ENCODE data around the gene SECISBP2L.
"Not testable (repeated sequence)": the region's sequence is repeated elsewhere in the genome, so short reads cannot be mapped to it uniquely, and the experiment has no call there.

The SECISBP2L gene

DNA sequence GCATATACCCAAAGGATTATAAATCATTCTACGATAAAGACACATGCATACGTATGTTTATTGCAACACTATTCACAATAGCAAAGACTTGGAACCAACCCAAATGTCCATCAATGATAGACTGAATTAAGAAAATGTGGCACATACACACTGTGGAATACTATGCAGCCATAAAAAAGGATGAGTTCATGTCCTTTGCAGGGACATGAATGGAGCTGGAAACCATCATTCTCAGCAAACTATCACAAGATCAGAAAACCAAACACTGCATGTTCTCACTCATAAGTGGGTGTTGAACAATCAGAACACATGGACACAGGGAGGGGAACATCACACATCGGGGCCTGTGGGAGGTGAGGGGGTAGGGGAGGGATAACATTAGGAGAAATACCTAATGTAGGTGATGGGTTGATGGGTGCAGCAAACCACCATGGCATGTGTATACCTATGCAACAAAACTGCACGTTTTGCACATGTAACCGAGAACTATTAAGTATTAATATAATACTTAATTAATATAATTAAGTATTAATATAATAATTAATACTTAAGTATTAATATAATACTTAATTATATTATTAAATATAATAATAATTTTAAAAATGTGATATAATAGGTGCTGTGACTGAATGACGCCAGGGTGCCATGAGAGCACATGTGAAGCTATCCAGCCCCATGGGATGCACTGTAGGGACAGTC is 28.5 kb upstream of the SECISBP2L start:
- not testable (repeated sequence) for H3K4me3 ChIP-seq (ENCODE audit: low read depth in 1 of 2, low read length in 2 of 2); H3K9me3 ChIP-seq (ENCODE audit: low read length); H3K9ac ChIP-seq (ENCODE audit: low read length); H3K36me3 ChIP-seq (ENCODE audit: insufficient read depth, low read length); H3K27me3 ChIP-seq (ENCODE audit: control insufficient read depth in 1 of 2, insufficient read depth in 2 of 2, low read length in 2 of 2); H3K4me1 ChIP-seq (ENCODE audit: insufficient read depth, low read length); H3K27ac ChIP-seq (ENCODE audit: low read depth, low read length)

DNA sequence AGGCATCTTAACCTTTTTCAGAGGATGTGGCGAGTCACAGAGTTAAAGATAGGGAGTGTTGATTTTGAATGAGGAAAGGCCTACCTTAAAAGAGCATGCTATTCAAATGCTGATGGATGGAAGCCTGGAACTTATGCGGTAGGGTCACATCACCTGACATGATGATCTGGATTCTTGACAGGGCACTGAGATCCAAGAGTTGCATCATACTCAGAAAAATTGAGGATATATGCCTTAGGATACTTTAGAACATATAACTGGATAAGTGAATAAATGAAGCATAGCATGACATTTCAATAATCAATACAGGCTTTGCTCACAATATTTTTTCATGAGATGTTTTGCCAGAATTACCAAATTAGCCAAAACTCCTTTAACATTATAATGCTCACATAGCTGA is 20.1 kb upstream of the SECISBP2L start:
- H3K9me3 ChIP-seq (ENCODE audit: low read length), result no peaks in the 10 kb centered on the region
- H3K9ac ChIP-seq (ENCODE audit: low read length), result no peak overlapping the region
- H3K36me3 ChIP-seq (ENCODE audit: insufficient read depth, low read length), result no peaks in the 10 kb centered on the region
- no peaks in the 10 kb centered on the region for H3K27me3 ChIP-seq (ENCODE audit: control insufficient read depth in 1 of 2, insufficient read depth in 2 of 2, low read length in 2 of 2)
- H3K27ac ChIP-seq (ENCODE audit: low read depth, low read length), result no peak overlapping the region
- no peak overlapping the region for H3K4me3 ChIP-seq (ENCODE audit: low read depth in 1 of 2, low read length in 2 of 2)
- no peaks in the 10 kb centered on the region for H3K4me1 ChIP-seq (ENCODE audit: insufficient read depth, low read length)

DNA sequence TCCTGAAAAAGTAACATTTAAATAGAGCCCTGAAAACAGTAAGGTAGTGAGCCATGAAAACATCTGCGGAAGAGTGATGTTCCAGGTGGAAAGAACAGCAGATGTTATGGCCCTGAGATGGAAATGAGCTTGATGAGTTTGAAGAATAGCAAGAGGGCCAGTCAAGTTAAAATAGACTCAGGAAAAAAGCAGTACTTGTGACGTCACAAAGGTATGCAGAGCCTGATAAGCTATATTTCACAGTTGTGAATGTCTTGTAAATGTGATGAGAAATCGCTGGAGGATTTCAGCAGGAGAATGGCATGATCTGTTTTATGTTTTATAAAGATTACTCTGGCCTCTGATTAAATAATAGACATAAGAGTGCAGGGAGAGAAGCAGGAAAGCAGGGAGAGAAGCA is 18.6 kb upstream of the SECISBP2L start:
- no peaks in the 10 kb centered on the region for H3K9me3 ChIP-seq (ENCODE audit: low read length)
- no peak overlapping the region for H3K9ac ChIP-seq (ENCODE audit: low read length)
- no peaks in the 10 kb centered on the region for H3K36me3 ChIP-seq (ENCODE audit: insufficient read depth, low read length)
- no peak overlapping the region for H3K4me3 ChIP-seq (ENCODE audit: low read depth in 1 of 2, low read length in 2 of 2)
- H3K4me1 ChIP-seq (ENCODE audit: insufficient read depth, low read length), result no peaks in the 10 kb centered on the region
- H3K27ac ChIP-seq (ENCODE audit: low read depth, low read length), result no peak overlapping the region
- no peaks in the 10 kb centered on the region for H3K27me3 ChIP-seq (ENCODE audit: control insufficient read depth in 1 of 2, insufficient read depth in 2 of 2, low read length in 2 of 2)

DNA sequence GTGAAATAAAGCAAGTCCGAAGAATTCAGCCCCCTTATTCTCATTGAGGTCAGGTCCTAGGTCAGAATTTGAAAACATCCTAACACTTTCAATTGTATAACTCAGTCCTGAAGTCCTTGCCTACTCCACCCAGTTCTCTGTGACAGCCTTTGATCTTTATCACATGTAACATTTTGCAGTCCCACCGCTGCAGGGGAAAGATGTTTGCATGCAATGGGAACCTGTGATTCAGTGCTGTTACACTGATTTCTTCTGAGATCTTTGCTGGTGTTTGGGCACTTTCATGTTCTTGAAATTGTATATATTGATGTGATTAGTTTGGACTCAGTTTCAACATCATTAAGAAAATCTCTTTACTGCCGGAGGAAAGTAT is 18.0 kb upstream of the SECISBP2L start:
- H3K27me3 ChIP-seq (ENCODE audit: control insufficient read depth in 1 of 2, insufficient read depth in 2 of 2, low read length in 2 of 2), result no peaks in the 10 kb centered on the region
- H3K9ac ChIP-seq (ENCODE audit: low read length), result no peak overlapping the region
- H3K9me3 ChIP-seq (ENCODE audit: low read length), result no peaks in the 10 kb centered on the region
- no peak overlapping the region for H3K27ac ChIP-seq (ENCODE audit: low read depth, low read length)
- no peak overlapping the region for H3K4me3 ChIP-seq (ENCODE audit: low read depth in 1 of 2, low read length in 2 of 2)
- no peaks in the 10 kb centered on the region for H3K36me3 ChIP-seq (ENCODE audit: insufficient read depth, low read length)
- H3K4me1 ChIP-seq (ENCODE audit: insufficient read depth, low read length), result no peaks in the 10 kb centered on the region

DNA sequence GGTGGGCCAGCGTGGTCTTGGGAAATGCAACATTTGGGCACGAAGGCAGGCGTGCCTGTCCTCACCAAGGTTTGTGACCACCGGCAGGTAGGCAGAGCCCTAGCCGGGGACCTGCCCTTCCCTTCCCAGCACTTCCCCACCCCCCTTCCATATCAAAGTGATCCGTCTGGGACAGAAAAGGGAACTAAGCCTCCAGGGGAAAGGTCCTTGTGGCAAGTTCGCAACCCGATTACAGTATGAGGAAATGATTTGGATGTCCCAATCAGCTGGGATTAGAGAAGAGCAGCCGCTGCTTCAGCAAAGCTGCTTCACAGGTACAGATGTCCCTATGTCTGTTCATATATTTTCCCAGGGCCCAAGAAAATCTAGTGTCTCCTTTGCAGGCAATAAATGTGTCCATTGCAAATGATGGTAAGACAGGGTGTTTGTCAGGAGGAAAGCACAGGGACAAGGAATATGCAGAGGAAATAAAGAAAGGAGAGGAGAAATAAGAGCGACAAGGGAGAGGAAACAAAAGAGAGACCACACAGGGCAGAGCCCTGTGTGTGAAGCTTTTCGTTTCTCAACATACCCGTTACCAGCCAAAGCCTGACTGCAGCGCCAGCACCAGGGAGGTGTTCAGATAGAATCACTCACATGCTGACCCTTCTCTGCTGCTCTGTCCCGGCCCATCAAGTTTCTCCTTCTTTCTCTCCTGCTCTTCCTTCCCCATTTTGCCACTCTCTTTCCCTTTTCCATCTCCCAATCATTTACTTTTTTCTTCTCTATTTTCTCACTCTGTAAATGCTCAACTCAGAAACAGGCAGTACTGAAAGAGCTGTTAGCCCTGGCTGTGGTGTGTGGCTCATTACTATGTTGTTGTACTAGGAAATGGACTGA is 17.4 kb upstream of the SECISBP2L start:
- Histone ChIP-seq H3K4me3 (ENCODE audit: low read depth in 1 of 2, low read length in 2 of 2) (no peak overlapping the region), H3K27me3 (ENCODE audit: control insufficient read depth in 1 of 2, insufficient read depth in 2 of 2, low read length in 2 of 2) (no peaks in the 10 kb centered on the region), H3K36me3 (ENCODE audit: insufficient read depth, low read length) (no peaks in the 10 kb centered on the region), H3K9ac (ENCODE audit: low read length) (no peak overlapping the region), H3K27ac (ENCODE audit: low read depth, low read length) (no peak overlapping the region), H3K9me3 (ENCODE audit: low read length) (no peaks in the 10 kb centered on the region), H3K4me1 (ENCODE audit: insufficient read depth, low read length) (no peaks in the 10 kb centered on the region)

DNA sequence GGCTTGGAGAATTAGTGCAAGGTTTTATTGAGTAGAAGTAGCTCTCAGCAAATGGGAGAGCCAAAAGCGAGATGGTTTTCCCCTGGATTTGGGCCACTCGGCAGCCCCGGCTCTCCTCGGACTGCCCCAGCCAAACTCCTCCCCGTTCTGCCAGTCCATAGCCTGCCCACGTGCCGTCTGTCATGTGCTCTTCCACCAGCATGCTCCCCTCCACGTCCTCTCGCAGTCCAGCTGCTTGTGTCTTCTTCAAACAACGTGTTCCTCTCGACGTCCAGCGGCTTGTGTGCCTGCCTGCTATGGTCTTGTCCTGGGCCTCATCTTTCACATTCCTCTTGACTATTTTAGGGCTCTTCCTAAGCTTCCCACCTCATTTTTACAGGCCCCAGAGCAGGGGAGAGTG is 16.7 kb upstream of the SECISBP2L start:
- Histone ChIP-seq H3K9ac (ENCODE audit: low read length) (no peak overlapping the region), H3K9me3 (ENCODE audit: low read length) (no peaks in the 10 kb centered on the region), H3K36me3 (ENCODE audit: insufficient read depth, low read length) (no peaks in the 10 kb centered on the region), H3K27me3 (ENCODE audit: control insufficient read depth in 1 of 2, insufficient read depth in 2 of 2, low read length in 2 of 2) (no peaks in the 10 kb centered on the region), H3K4me3 (ENCODE audit: low read depth in 1 of 2, low read length in 2 of 2) (no peak overlapping the region), H3K27ac (ENCODE audit: low read depth, low read length) (no peak overlapping the region), H3K4me1 (ENCODE audit: insufficient read depth, low read length) (no peaks in the 10 kb centered on the region)

DNA sequence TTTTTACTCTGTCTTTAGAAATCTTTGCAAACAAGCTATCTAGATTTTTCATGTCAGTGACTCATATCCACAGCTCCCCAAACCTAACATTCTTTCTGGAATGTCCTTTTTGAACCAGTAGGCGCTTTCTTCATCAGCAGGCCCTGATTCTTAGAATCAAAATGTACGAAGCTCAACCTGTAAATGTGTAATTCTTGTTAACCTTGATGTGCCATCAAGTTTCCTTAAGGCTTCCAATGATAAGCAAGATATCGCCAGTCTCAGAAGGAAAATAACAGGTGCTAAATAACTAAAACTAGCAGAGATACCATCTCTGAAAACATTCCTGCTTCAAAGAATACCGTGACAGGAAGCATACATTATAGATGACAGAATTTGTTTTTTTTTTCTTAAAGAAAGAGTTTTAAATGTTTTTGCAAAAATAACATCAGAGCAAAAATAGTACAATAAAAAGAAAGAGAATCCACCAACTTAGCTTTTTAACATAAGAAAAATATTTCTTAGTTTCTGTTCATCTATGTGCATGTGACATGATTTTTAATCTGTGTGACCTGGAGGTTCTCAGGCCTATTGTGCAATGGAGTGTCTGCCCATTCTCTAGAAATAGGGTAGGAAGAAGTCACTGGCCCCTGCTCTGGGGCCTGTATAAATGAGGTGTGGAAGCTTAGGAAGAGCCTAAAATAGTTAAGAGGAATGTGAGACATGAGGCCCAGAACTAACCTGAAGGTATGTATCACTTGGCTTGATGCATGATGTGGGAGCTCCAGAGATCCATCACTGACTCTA is 14.7 kb upstream of the SECISBP2L start:
- Histone ChIP-seq H3K27ac (ENCODE audit: low read depth, low read length) (no peak overlapping the region), H3K4me3 (ENCODE audit: low read depth in 1 of 2, low read length in 2 of 2) (no peak overlapping the region)

DNA sequence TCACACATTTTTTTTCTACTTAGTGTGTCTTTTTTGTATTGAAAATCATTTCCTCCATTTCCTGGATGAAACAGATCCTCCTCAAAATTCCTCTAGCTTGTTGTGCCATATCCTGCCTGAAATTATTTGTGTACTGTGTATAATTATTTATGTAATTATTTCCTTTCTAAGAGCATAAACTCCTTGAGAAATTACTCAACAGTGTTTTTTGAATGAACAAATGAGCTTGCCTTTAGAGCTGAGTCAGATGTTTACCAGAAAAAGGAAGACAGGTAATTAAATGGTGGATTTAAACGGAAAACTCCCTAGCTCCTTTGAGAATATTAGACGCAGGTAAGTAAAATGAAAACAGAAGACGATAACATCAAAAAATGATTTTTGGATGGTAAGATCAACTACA is 13.2 kb upstream of the SECISBP2L start:
- no peaks in the 10 kb centered on the region for H3K27me3 ChIP-seq (ENCODE audit: control insufficient read depth in 1 of 2, insufficient read depth in 2 of 2, low read length in 2 of 2)
- H3K4me3 ChIP-seq (ENCODE audit: low read depth in 1 of 2, low read length in 2 of 2), result no peak overlapping the region
- no peaks in the 10 kb centered on the region for H3K4me1 ChIP-seq (ENCODE audit: insufficient read depth, low read length)
- no peaks in the 10 kb centered on the region for H3K9me3 ChIP-seq (ENCODE audit: low read length)
- H3K36me3 ChIP-seq (ENCODE audit: insufficient read depth, low read length), result no peaks in the 10 kb centered on the region
- H3K27ac ChIP-seq (ENCODE audit: low read depth, low read length), result no peak overlapping the region
- H3K9ac ChIP-seq (ENCODE audit: low read length), result no peak overlapping the region

More for the DNA sequence above, 14.7 kb upstream of the SECISBP2L start:
- H3K9me3 ChIP-seq (ENCODE audit: low read length), result no peaks in the 10 kb centered on the region
- no peaks in the 10 kb centered on the region for H3K27me3 ChIP-seq (ENCODE audit: control insufficient read depth in 1 of 2, insufficient read depth in 2 of 2, low read length in 2 of 2)
- no peak overlapping the region for H3K9ac ChIP-seq (ENCODE audit: low read length)
- no peaks in the 10 kb centered on the region for H3K36me3 ChIP-seq (ENCODE audit: insufficient read depth, low read length)
- no peaks in the 10 kb centered on the region for H3K4me1 ChIP-seq (ENCODE audit: insufficient read depth, low read length)

DNA sequence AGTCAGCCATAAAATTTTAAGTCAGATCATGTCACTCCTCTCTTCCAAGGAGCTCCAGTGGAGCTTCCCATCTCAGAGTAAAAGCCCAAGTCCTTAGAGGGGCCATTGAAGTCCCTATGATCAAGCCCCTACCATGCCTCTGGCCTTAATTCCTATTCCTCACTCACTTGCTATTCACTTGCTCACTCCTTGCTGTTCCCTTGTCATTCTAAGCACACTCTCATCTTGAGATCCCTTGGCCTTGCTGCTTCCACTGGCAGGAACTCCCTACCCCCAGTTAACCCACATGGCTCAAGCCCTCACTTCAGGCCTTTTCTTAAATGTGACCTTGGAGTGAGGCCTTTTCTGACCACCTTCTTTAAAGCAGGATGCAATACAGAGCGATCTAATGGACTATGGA is 12.3 kb upstream of the SECISBP2L start:
- no peaks in the 10 kb centered on the region for H3K4me1 ChIP-seq (ENCODE audit: insufficient read depth, low read length)
- no peak overlapping the region for H3K27ac ChIP-seq (ENCODE audit: low read depth, low read length)
- H3K9ac ChIP-seq (ENCODE audit: low read length), result no peak overlapping the region

DNA sequence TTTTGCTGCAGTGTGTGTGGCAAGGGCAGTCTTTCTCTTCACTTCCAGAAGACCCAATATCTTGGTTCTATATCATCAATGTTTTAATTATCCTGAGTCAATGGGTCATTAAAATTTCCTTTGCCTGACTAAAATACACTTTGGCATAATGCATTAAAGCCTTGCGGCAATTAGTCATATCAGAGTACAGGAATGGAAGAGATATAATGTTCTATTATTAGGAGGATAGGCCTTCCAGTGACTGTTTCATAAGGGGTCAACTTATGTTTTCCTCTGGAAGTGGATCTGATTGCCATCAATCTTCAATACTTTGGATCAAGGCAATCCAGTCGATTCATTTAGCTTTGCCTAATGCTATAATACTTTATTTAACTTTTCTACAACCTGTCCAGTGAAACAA is 9.4 kb upstream of the SECISBP2L start:
- Histone ChIP-seq H3K4me1 (ENCODE audit: insufficient read depth, low read length) (no peaks in the 10 kb centered on the region), H3K9me3 (ENCODE audit: low read length) (no peaks in the 10 kb centered on the region), H3K27me3 (ENCODE audit: control insufficient read depth in 1 of 2, insufficient read depth in 2 of 2, low read length in 2 of 2) (no peaks in the 10 kb centered on the region), H3K36me3 (ENCODE audit: insufficient read depth, low read length) (no peaks in the 10 kb centered on the region), H3K9ac (ENCODE audit: low read length) (no peak overlapping the region), H3K4me3 (ENCODE audit: low read depth in 1 of 2, low read length in 2 of 2) (no peak overlapping the region), H3K27ac (ENCODE audit: low read depth, low read length) (no peak overlapping the region)

More for the DNA sequence above, 12.3 kb upstream of the SECISBP2L start:
- no peaks in the 10 kb centered on the region for H3K36me3 ChIP-seq (ENCODE audit: insufficient read depth, low read length)
- no peaks in the 10 kb centered on the region for H3K27me3 ChIP-seq (ENCODE audit: control insufficient read depth in 1 of 2, insufficient read depth in 2 of 2, low read length in 2 of 2)
- no peaks in the 10 kb centered on the region for H3K9me3 ChIP-seq (ENCODE audit: low read length)
- no peak overlapping the region for H3K4me3 ChIP-seq (ENCODE audit: low read depth in 1 of 2, low read length in 2 of 2)

DNA sequence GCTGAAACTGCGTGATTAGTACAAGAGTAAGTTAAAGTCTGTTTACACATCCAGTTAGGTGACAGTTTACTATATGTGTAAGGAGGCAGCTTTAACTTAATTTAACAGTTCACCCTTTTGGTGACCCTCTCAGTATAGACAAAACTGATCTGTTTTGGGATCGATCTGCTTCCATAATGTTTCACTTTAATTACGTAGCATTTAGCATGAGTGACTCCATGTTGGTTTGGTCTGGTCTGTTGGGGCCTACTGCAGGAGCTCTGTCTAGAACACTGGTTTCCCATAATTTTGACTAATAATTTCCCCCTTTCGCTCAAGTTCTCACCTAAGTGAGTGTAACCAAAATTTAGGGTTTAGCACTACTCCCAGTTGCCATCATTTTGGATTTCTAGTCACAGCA is 6.4 kb upstream of the SECISBP2L start:
- Histone ChIP-seq H3K27me3 (ENCODE audit: control insufficient read depth in 1 of 2, insufficient read depth in 2 of 2, low read length in 2 of 2) (no peaks in the 10 kb centered on the region), H3K9me3 (ENCODE audit: low read length) (no peaks in the 10 kb centered on the region), H3K4me3 (ENCODE audit: low read depth in 1 of 2, low read length in 2 of 2) (no peak overlapping the region), H3K9ac (ENCODE audit: low read length) (no peak overlapping the region), H3K4me1 (ENCODE audit: insufficient read depth, low read length) (no peaks in the 10 kb centered on the region), H3K27ac (ENCODE audit: low read depth, low read length) (no peak overlapping the region), H3K36me3 (ENCODE audit: insufficient read depth, low read length) (no peaks in the 10 kb centered on the region)

All from muscle layer of colon (tissue), 2 donors.